K562 treated with DMSO at 1 percent for 24 hours (cell line): Measurements from ENCODE around the gene BRD8. TPM values are rescaled to one million over a fixed set of nuclear protein-coding genes. Genes with fewer than 3 reads are reported as not detected.

Experiments used
- total RNA-seq: library from RNA; unstranded; fragments of 300-600 nt; gene quantifications from 2 replicates; pipeline ENCODE4 v1.2.3, GENCODE V29; 2022; ENCODE audit warnings: low read depth; ENCODE audit not compliant: insufficient read depth

The BRD8 gene
- 74.3 and 78.1 TPM in 2 replicates for total RNA-seq

GRCh38 chr5:138178516-138179276 lies at the start of gene BRD8, which contains the start of gene KIF20A:
BRD8 (minus strand) TSS chr5:138178630; CDS start chr5:138178614, 16 bp downstream.
KIF20A (plus strand) TSS chr5:138179112; CDS start chr5:138179681, 569 bp downstream.

GRCh38 chr5:138213161-138214029 lies 35.0 kb upstream of the BRD8 start, which contains the start of gene CDC23:
CDC23 (minus strand) TSS chr5:138213323; CDS start chr5:138213312, 11 bp downstream.

GRCh38 chr5:138138949-138139780 lies 39.3 kb downstream of the BRD8 start, which contains the start of gene NME5:
NME5 (minus strand) TSS chr5:138139428; CDS start chr5:138138780, 648 bp downstream.

Other genes with a start within 250 kb of the BRD8 start
- 9.6 and 13.9 TPM in 2 replicates for gene FAM13B, start 145.6 kb downstream of the BRD8 start, total RNA-seq
- gene WNT8A, start 94.6 kb downstream of the BRD8 start, total RNA-seq, result not detected in 2 replicates
- not detected in 2 replicates for gene NME5, start 39.2 kb downstream of the BRD8 start, total RNA-seq
- 35.3 and 39.0 TPM in 2 replicates for gene KIF20A, start 482 bp upstream of the BRD8 start, total RNA-seq
- 25.8 and 29.6 TPM in 2 replicates for gene CDC23, start 34.7 kb upstream of the BRD8 start, total RNA-seq
- not detected in 2 replicates for gene GFRA3, start 96.0 kb upstream of the BRD8 start, total RNA-seq
- 35.8 and 39.8 TPM in 2 replicates for gene CDC25C, start 153.2 kb upstream of the BRD8 start, total RNA-seq
- 49.6 and 54.5 TPM in 2 replicates for gene FAM53C, start 159.6 kb upstream of the BRD8 start, total RNA-seq
- 37.3 and 43.6 TPM in 2 replicates for gene KDM3B, start 174.1 kb upstream of the BRD8 start, total RNA-seq